HG03575 (cell line): ENCODE results near the gene TXN.

ENCODE experiments used
- ATAC-seq: cut with Tn5 transposase; IDR thresholded peaks from one replicate; pipeline ENCODE4 v1.9.1; 2021; ENCODE audit not compliant: unreplicated experiment, insufficient number of reproducible peaks, low FRiP score; ENCODE audit errors: extremely low read depth

The TXN gene

GRCh38 chr9:110256380-110257096 lies at the start of gene TXN:
Gene TXN (minus strand): TSS chr9:110256507. CDS start chr9:110256435, 72 bp downstream.
- ATAC-seq, result peak; percentile 30

- no peak for ATAC-seq
Observed at GRCh38 chr9:110303133-110303532, 46.8 kb upstream of the TXN start.

- no peak for ATAC-seq
Observed at GRCh38 chr9:110298043-110298605, 41.8 kb upstream of the TXN start.

DNA sequence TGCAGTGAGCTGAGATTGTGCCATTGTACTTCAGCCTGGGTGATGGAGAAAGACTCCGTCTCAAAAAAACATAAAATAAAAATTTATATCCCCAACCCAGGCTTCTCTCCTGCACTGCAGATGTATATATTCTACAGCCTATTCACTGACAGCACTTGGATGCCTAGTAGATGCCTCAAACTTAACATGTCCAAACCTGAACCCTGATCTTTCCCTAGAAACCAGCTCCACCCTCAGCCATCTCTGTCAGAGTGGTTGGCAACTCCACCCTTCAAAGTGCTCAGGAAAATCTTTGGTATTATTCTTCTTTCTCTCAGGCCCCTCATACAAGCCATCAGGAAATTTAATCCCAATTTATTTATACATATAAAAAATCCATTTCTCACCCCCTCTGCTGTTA lies 36.9 kb upstream of the TXN start:
- no peak for ATAC-seq

DNA sequence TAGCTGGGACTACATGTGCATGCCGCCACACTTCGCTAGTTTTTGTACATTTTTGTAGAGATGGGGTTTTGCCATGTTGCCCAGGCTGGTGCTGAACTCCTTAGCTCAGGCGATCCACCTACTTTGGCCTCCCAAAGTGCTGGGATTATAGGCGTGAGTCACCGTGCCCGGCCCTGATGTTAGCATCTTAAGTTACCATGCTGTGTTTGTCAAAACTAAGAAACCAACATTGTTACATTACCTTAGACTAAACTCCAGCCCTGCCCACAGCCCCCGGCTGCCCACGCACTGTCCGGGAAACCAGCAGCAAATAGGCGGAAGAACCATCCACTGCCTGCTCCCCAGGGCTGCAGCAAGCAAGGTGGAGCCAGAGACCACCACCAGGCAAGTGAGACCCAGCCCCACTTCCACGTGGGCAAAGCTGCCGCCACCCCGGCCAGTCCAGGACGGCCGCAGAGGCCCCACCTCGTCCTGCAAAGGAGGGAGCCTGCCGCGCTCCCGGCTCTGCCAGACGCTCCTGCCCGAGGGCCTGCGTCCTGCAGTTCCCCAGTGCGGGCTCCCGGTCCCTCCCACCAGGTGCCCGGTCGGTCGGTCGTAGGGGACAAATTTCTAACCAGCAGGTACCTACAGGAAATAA lies 35.7 kb upstream of the TXN start:
- no peak for ATAC-seq

DNA sequence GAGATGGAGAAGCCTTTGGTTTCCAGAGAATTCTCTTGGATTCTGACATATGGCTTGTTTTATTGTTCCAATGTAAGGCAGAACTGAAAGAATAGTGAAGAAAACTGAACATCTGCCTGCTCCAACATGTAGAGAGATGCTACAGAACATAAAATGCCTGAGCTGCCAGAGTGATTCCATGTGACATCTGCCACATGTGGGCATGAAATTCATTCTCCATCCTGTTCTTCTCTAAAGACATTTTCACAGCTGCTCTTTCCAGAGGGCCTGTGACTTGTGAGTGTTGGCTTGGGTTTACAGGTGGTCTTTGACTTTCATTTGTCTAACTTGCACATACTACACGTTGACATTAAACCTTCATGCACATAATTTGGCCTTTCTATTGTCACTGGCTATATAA lies 33.7 kb upstream of the TXN start:
- no peak for ATAC-seq

DNA sequence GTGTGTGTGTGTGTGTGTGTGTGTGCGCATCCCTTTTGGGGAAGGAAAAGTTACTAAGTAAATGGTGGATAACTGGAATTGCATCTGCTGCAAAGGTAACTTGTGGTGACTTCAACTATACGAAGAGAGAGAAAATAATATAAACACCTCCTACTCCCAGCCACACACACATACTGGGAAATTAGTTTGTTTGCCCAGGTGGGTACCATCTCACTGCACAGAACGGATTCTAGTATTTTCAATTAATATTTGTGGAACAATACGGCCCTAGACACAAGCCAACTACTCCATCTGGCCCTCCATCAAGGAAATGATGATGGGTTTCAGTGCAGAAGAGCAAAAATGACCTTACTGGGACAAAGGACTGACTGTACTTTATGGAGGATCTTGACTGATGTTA lies 32.2 kb upstream of the TXN start:
- ATAC-seq, result no peak

DNA sequence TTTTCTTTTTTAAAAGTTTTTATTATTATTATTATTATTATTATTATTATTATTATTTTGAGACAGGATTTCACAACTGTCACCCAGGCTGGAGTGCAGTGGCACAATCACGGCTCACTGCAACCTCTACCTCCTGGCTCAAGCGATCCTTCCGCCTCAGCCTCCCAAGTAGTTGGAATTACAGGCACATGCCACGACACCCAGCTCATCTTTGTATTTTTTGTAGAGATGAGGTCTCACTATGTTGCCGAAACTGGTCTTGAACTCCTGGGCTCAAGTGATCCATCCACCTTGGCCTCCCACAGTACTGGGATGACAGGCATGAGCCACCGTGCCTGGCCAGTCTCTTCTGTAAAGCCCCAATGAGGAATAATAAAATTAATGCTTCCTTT lies 31.0 kb upstream of the TXN start:
- ATAC-seq, result no peak

GRCh38 chr9:110284211-110284844 lies 28.0 kb upstream of the TXN start:
- ATAC-seq, result no peak

DNA sequence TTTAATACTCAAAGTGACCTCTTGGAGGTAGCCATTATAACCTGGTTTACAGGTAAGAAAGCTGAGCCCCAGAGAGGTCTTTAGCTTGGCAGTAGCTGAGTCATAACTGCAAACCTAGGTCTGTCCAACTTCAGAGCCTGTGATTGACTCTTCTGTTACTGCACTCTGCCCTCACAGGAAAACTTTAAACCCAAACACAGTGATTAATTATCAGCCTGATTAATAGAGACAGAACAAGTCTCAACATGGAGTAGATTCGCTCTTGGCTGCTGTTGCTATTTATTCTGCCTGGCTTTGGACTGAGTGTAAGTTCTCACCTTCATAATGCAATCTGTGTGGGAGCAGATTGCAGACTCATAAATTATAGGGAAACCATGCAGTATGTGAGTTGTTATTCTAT lies 27.4 kb upstream of the TXN start:
- ATAC-seq, result no peak

DNA sequence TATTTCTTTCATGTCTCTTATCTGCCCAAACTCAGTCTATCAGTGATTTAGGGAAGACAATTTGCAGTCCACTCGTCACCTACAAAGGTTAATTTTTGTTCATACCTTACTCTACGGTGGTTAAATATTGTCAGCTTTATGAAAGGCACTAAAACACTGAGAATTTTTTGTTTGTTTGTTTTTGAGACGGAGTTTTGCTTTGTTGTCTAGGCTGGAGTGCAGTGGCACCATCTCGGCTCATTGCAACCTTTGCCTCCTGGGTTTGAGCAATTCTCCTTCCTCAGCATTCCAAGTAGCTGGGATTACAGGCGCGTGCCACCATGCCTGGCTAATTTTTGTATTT lies 26.4 kb upstream of the TXN start:
- ATAC-seq, result no peak

DNA sequence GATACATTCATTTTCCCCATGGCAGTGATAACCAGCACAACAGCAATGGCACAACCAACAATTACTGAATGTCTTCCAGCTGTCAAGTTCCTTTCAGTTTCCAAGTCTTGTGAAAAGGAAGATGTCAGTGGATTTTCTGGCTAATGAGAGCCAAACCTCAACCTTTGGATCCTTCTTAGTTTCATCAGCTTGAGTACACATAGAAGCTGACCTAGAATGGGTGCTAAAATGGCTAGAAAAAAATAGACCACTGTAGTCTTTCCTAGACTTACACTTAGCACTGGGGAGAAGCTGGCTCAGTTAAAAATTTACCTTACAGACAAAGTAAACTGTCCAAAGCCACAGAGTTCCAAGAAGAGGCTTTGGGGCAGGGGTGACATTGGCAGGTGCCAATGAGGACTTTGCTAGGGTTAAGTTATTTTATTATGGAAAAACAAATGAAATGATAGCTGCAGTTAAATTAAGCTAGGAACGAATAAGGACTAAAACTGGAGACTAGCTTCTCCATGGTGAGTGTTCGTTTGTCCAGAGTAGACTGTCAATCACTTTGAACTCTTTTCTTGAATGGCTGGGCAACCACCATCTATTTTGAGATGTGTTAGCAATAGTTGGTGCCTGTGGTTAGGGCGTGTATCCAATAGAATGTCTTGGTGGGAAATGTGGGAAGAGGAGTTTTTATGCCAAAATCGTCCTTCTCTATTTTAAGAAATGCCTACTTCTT lies 25.9 kb upstream of the TXN start:
- no peak for ATAC-seq

- ATAC-seq, result no peak
Observed at GRCh38 chr9:110278080-110278707, 21.9 kb upstream of the TXN start.

GRCh38 chr9:110276781-110277180 lies 20.5 kb upstream of the TXN start:
- no peak for ATAC-seq

- no peak for ATAC-seq
Observed at GRCh38 chr9:110270211-110270995, 14.1 kb upstream of the TXN start.

- ATAC-seq, result no peak
Observed at GRCh38 chr9:110266795-110267194, 10.5 kb upstream of the TXN start.

GRCh38 chr9:110261632-110262031 lies 5.3 kb upstream of the TXN start:
- ATAC-seq, result no peak

DNA sequence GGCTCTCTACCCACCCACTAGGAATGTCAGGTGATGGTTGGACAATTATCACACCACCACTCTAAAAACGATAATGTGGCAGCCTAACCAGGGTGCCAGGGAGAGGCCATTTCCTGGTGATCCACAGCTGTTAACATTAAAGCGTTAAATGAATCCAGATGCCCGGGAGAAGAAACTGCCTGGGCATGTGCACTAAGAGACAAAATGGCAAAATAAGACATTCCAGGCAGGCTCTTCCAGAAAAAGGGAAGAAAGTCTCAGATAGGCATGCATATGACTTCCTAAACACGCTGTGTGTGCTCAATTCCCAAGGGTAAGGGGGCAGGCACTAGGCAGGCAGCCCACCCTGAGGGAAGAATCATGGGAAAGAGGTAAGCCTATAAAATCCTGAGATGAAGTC lies 4.6 kb upstream of the TXN start:
- ATAC-seq, result no peak
